NCI-H146 treated with DMSO at 0.1 percent for 48 hours (cell line): Measurements from ENCODE around the gene NRCAM.
"Not testable (repeated sequence)": the region's sequence is repeated elsewhere in the genome, so short reads cannot be mapped to it uniquely, and the experiment has no call there.

ENCODE experiments used
- DNase-seq: peaks from one replicate; lab custom pipeline; 2025; ENCODE audit not compliant: unreplicated experiment; lab: John Stamatoyannopoulos, UW

Gene NRCAM

GRCh38 chr7:108285003-108285368 lies 171.2 kb downstream of the NRCAM start:
- no peak for DNase-seq

- no peak for DNase-seq
Measured at GRCh38 chr7:108284349-108285002, 171.8 kb downstream of the NRCAM start.

GRCh38 chr7:108283252-108283651 lies 173.0 kb downstream of the NRCAM start:
- DNase-seq: no peak

- no peak for DNase-seq
Measured at GRCh38 chr7:108282427-108282996, 173.7 kb downstream of the NRCAM start.

GRCh38 chr7:108280136-108280535 lies 176.1 kb downstream of the NRCAM start:
- DNase-seq: no peak

- no peak for DNase-seq
Measured at GRCh38 chr7:108278776-108279175, 177.5 kb downstream of the NRCAM start.

- DNase-seq: no peak
Measured at GRCh38 chr7:108278281-108278680, 178.0 kb downstream of the NRCAM start.

GRCh38 chr7:108274447-108274846 lies 181.8 kb downstream of the NRCAM start:
- not testable (repeated sequence) for DNase-seq

GRCh38 chr7:108272891-108273290 lies 183.3 kb downstream of the NRCAM start:
- DNase-seq: not testable (repeated sequence)

GRCh38 chr7:108270385-108271015 lies 185.7 kb downstream of the NRCAM start:
- no peak for DNase-seq

- no peak for DNase-seq
Measured at GRCh38 chr7:108268200-108268820, 187.9 kb downstream of the NRCAM start.

- DNase-seq: no peak
Measured at GRCh38 chr7:108267615-108268014, 188.6 kb downstream of the NRCAM start.

- no peak for DNase-seq
Measured at GRCh38 chr7:108266491-108266890, 189.7 kb downstream of the NRCAM start.

GRCh38 chr7:108266035-108266434 lies 190.2 kb downstream of the NRCAM start:
- no peak for DNase-seq

GRCh38 chr7:108265007-108265406 lies 191.2 kb downstream of the NRCAM start:
- no peak for DNase-seq

- no peak for DNase-seq
Measured at GRCh38 chr7:108263425-108263824, 192.8 kb downstream of the NRCAM start.

GRCh38 chr7:108261560-108262255 lies 194.5 kb downstream of the NRCAM start:
- DNase-seq: no peak

- not testable (repeated sequence) for DNase-seq
Measured at GRCh38 chr7:108259447-108259846, 196.8 kb downstream of the NRCAM start.

GRCh38 chr7:108257954-108258353 lies 198.3 kb downstream of the NRCAM start:
- no peak for DNase-seq

- DNase-seq: no peak
Measured at GRCh38 chr7:108254259-108254658, 202.0 kb downstream of the NRCAM start.

GRCh38 chr7:108253275-108254044 lies 202.8 kb downstream of the NRCAM start:
- no peak for DNase-seq
